ENCODE measurements around the gene DAZAP1. TPM values are rescaled to one million over a fixed set of nuclear protein-coding genes. Genes with fewer than 3 reads are reported as not detected.

DAZAP1 gene
- total RNA-seq, 2 donors from 2014 or later: 233 to 282 TPM

- peak within 1 kb of the TSS; percentile 58 for H3K4me3 Mint-ChIP-seq
- no peak within 1 kb of the TSS for H3K27ac Mint-ChIP-seq
- H3K9me3 Mint-ChIP-seq: no peaks in the 10 kb centered on the region
- DNase-seq (ENCODE audit: low spot score) (no peak), ATAC-seq (peak; percentile 36 to 60)
- no peaks in the 10 kb centered on the region for H3K36me3 Mint-ChIP-seq
- H3K27me3 Mint-ChIP-seq: peaks cover 28 to 37% of the 10 kb centered on the region in 2 donors
- peaks cover 3 to 20% of the 10 kb centered on the region in 2 donors for H3K4me1 Mint-ChIP-seq (ENCODE audit: low read depth in 2 of 2)
Measured at GRCh38 chr19:1449467-1450442, 42.4 kb downstream of the DAZAP1 start, which contains the start of gene APC2. Gene APC2, plus strand, starts transcription at chr19:1450121. Its CDS starts 2,881 bp downstream, at chr19:1453002.

GRCh38 chr19:1450735-1451731 is 43.6 kb downstream of the DAZAP1 start:
- Mint-ChIP-seq H3K4me1 (ENCODE audit: low read depth in 2 of 2) (peaks cover 0 to 18% of the 10 kb centered on the region in 2 donors), H3K36me3 (no peaks in the 10 kb centered on the region), H3K27me3 (peaks cover 36 to 37% of the 10 kb centered on the region in 2 donors), H3K9me3 (no peaks in the 10 kb centered on the region), H3K4me3 (no peak overlapping the region), H3K27ac (no peak overlapping the region)
- no peak for DNase-seq (ENCODE audit: low spot score)
- no peak for ATAC-seq

- H3K27me3 Mint-ChIP-seq: peaks cover 35 to 37% of the 10 kb centered on the region in 2 donors
- no peak for ATAC-seq
Measured at GRCh38 chr19:1451916-1452801, 44.8 kb downstream of the DAZAP1 start.

GRCh38 chr19:1452802-1453524 is 45.6 kb downstream of the DAZAP1 start:
- H3K27ac Mint-ChIP-seq: no peak overlapping the region

More at GRCh38 chr19:1451916-1452801, 44.8 kb downstream of the DAZAP1 start:
- Mint-ChIP-seq H3K36me3 (no peaks in the 10 kb centered on the region), H3K9me3 (no peaks in the 10 kb centered on the region), H3K4me3 (no peak overlapping the region), H3K4me1 (ENCODE audit: low read depth in 2 of 2) (peaks cover 0 to 18% of the 10 kb centered on the region in 2 donors), H3K27ac (no peak overlapping the region)
- DNase-seq (ENCODE audit: low spot score): no peak

GRCh38 chr19:1453525-1454364 is 46.4 kb downstream of the DAZAP1 start:
- ATAC-seq (no peak), DNase-seq (ENCODE audit: low spot score) (no peak)
- Mint-ChIP-seq H3K27ac (no peak overlapping the region), H3K36me3 (no peaks in the 10 kb centered on the region), H3K27me3 (peaks cover 25 to 29% of the 10 kb centered on the region in 2 donors), H3K4me3 (no peak overlapping the region), H3K9me3 (no peaks in the 10 kb centered on the region), H3K4me1 (ENCODE audit: low read depth in 2 of 2) (peaks cover 0 to 18% of the 10 kb centered on the region in 2 donors)

More at GRCh38 chr19:1452802-1453524, 45.6 kb downstream of the DAZAP1 start:
- Mint-ChIP-seq H3K9me3 (no peaks in the 10 kb centered on the region), H3K27me3 (peaks cover 29% of the 10 kb centered on the region in 2 donors), H3K4me1 (ENCODE audit: low read depth in 2 of 2) (peaks cover 0 to 18% of the 10 kb centered on the region in 2 donors), H3K4me3 (no peak overlapping the region), H3K36me3 (no peaks in the 10 kb centered on the region)
- no peak for ATAC-seq
- DNase-seq (ENCODE audit: low spot score): no peak

GRCh38 chr19:1455002-1455335 is 47.6 kb downstream of the DAZAP1 start:
- no peak for DNase-seq (ENCODE audit: low spot score)
- Mint-ChIP-seq H3K4me1 (ENCODE audit: low read depth in 2 of 2) (peaks cover 0 to 14% of the 10 kb centered on the region in 2 donors), H3K27ac (no peak overlapping the region), H3K36me3 (no peaks in the 10 kb centered on the region), H3K4me3 (no peak overlapping the region), H3K27me3 (peaks cover 17 to 24% of the 10 kb centered on the region in 2 donors), H3K9me3 (no peaks in the 10 kb centered on the region)
- ATAC-seq: no peak

- Mint-ChIP-seq H3K27me3 (peaks cover 15 to 24% of the 10 kb centered on the region in 2 donors), H3K9me3 (no peaks in the 10 kb centered on the region), H3K4me1 (ENCODE audit: low read depth in 2 of 2) (peaks cover 0 to 14% of the 10 kb centered on the region in 2 donors), H3K36me3 (no peaks in the 10 kb centered on the region), H3K4me3 (no peak overlapping the region), H3K27ac (no peak overlapping the region)
- ATAC-seq: peak; percentile 60 to 81
- DNase-seq (ENCODE audit: low spot score): no peak
Measured at GRCh38 chr19:1455336-1456120, 48.1 kb downstream of the DAZAP1 start.

GRCh38 chr19:1456121-1456900 is 48.9 kb downstream of the DAZAP1 start:
- Mint-ChIP-seq H3K27ac (no peak overlapping the region), H3K27me3 (peaks cover 7 to 18% of the 10 kb centered on the region in 2 donors), H3K36me3 (no peaks in the 10 kb centered on the region), H3K4me3 (no peak overlapping the region), H3K9me3 (no peaks in the 10 kb centered on the region), H3K4me1 (ENCODE audit: low read depth in 2 of 2) (peaks cover 0 to 9% of the 10 kb centered on the region in 2 donors)
- no peak for DNase-seq (ENCODE audit: low spot score)
- ATAC-seq: no peak

GRCh38 chr19:1457031-1457739 is 49.8 kb downstream of the DAZAP1 start:
- no peak for DNase-seq (ENCODE audit: low spot score)
- Mint-ChIP-seq H3K27me3 (peaks cover 7 to 16% of the 10 kb centered on the region in 2 donors), H3K9me3 (no peaks in the 10 kb centered on the region), H3K36me3 (no peaks in the 10 kb centered on the region), H3K4me3 (no peak overlapping the region), H3K27ac (no peak overlapping the region), H3K4me1 (ENCODE audit: low read depth in 2 of 2) (peaks cover 0 to 9% of the 10 kb centered on the region in 2 donors)
- no peak for ATAC-seq

- H3K36me3 Mint-ChIP-seq: no peaks in the 10 kb centered on the region
- no peaks in the 10 kb centered on the region for H3K9me3 Mint-ChIP-seq
- peaks cover 7 to 16% of the 10 kb centered on the region in 2 donors for H3K27me3 Mint-ChIP-seq
- no peak overlapping the region for H3K27ac Mint-ChIP-seq
- ATAC-seq (no peak), DNase-seq (ENCODE audit: low spot score) (no peak)
- H3K4me3 Mint-ChIP-seq: no peak overlapping the region
- peaks cover 0 to 9% of the 10 kb centered on the region in 2 donors for H3K4me1 Mint-ChIP-seq (ENCODE audit: low read depth in 2 of 2)
Measured at GRCh38 chr19:1457892-1458291, 50.5 kb downstream of the DAZAP1 start.

Data from natural killer cell treated with Interleukin-12 subunit alpha and Interleukin-12 subunit beta and Interleukin-15 and Interleukin-18, amount 100 ng/mL, for 72 hours (primary cell).